NCI-H524 (cell line): Measurements from ENCODE around the gene CXADR.
A peak's percentile ranks its signal among the peaks of the same experiment; 100 is the strongest.

Experiments used
- DNase-seq, 2 experiments: peaks; one replicate each; lab custom pipeline; 2025; lab: John Stamatoyannopoulos, UW

The CXADR gene

GRCh38 chr21:17542371-17543011 lies 29.6 kb downstream of the CXADR start:
- DNase-seq, result peak; percentile 38 to 76

- no peak for DNase-seq
Observed at GRCh38 chr21:17545007-17545406, 32.2 kb downstream of the CXADR start.

GRCh38 chr21:17548262-17548661 lies 35.4 kb downstream of the CXADR start:
- DNase-seq, result no peak

GRCh38 chr21:17550671-17551308 lies 37.9 kb downstream of the CXADR start:
- no peak for DNase-seq

GRCh38 chr21:17552410-17552809 lies 39.6 kb downstream of the CXADR start:
- no peak for DNase-seq

GRCh38 chr21:17554120-17554519 lies 41.3 kb downstream of the CXADR start:
- no peak for DNase-seq

GRCh38 chr21:17554679-17555465 lies 42.0 kb downstream of the CXADR start:
- peak in 1 of 2 experiments; percentile 25 for DNase-seq

- no peak for DNase-seq
Observed at GRCh38 chr21:17560377-17561025, 47.7 kb downstream of the CXADR start.

GRCh38 chr21:17570786-17571185 lies 57.9 kb downstream of the CXADR start:
- DNase-seq, result no peak

- no peak for DNase-seq
Observed at GRCh38 chr21:17572431-17572830, 59.6 kb downstream of the CXADR start.

- DNase-seq, result no peak
Observed at GRCh38 chr21:17575076-17575475, 62.2 kb downstream of the CXADR start.

- no peak for DNase-seq
Observed at GRCh38 chr21:17576080-17576835, 63.4 kb downstream of the CXADR start.

GRCh38 chr21:17577701-17578100 lies 64.9 kb downstream of the CXADR start:
- DNase-seq, result no peak

GRCh38 chr21:17578162-17578561 lies 65.3 kb downstream of the CXADR start:
- no peak for DNase-seq

- no peak for DNase-seq
Observed at GRCh38 chr21:17578876-17579275, 66.0 kb downstream of the CXADR start.

- DNase-seq, result no peak
Observed at GRCh38 chr21:17580319-17580718, 67.5 kb downstream of the CXADR start.

- no peak for DNase-seq
Observed at GRCh38 chr21:17583898-17584297, 71.1 kb downstream of the CXADR start.

GRCh38 chr21:17585875-17586450 lies 73.1 kb downstream of the CXADR start:
- DNase-seq, result peak in 1 of 2 experiments; percentile 67

- DNase-seq, result no peak
Observed at GRCh38 chr21:17590430-17590829, 77.6 kb downstream of the CXADR start.

GRCh38 chr21:17597680-17598079 lies 84.8 kb downstream of the CXADR start:
- DNase-seq, result no peak

GRCh38 chr21:17598437-17598836 lies 85.6 kb downstream of the CXADR start:
- DNase-seq, result no peak
